Body of pancreas (tissue), 4 donors: Measurements from ENCODE around the gene INSR.

ENCODE experiments used
- CTCF ChIP-seq, 7 experiments: fragments of 450-650 bp in 4 of 7; fragments of 200-600 bp in 3 of 7; sonication (generic) in 3 of 7; IDR thresholded peaks; one replicate each; pipeline ENCODE4 v1.5.1; 2016 to 2019; ENCODE audit warnings: antibody characterized with exemption in 7 of 7
- POLR2A ChIP-seq, 3 donors: fragments of 450-650 bp; IDR thresholded peaks; one replicate each; pipeline ENCODE4 v1.6.1; 2016; ENCODE audit warnings: antibody characterized with exemption in 3 of 3, mild to moderate bottlenecking in 2 of 3

GRCh38 chr19:7223429-7223828, 70.8 kb downstream of the INSR start:
- TF ChIP-seq CTCF (IDR thresholded peaks at IDR 0.05) (no peak), POLR2A (IDR thresholded peaks at IDR 0.05) (no peak)
